H1 (cell line): ENCODE results near the gene RCAN2. TPM values are rescaled to one million over a fixed set of nuclear protein-coding genes. Genes with fewer than 3 reads are reported as not detected.

ENCODE experiments used
- CHD2 ChIP-seq: IDR thresholded peaks from 2 replicates; pipeline ENCODE4 v1.6.1; 2012; ENCODE audit warnings: low read length, improper control_type of control experiment
- HDAC6 ChIP-seq: IDR thresholded peaks from one replicate; pipeline ENCODE4 v1.7.1; 2012; ENCODE audit warnings: low read depth, mild to moderate bottlenecking, inconsistent platforms, low read length, moderate library complexity
- MAFK ChIP-seq: IDR thresholded peaks from 2 replicates; pipeline ENCODE4 v1.6.1; 2012; ENCODE audit warnings: low read depth, mild to moderate bottlenecking, improper control_type of control experiment, low read length
- polyA plus RNA-seq, 7 experiments: library from polyadenylated mRNA; depleted of rRNA in 3 of 7; stranded (reverse) in 5 of 7; unstranded in 2 of 7; fragments of >200 nt in 5 of 7; fragments of 200-250 nt in 2 of 7; gene quantifications; 1 replicate in 5 of 7; 2 replicates in 1 of 7; 4 replicates in 1 of 7; pipeline versions ENCODE4 v1.2.1 to v1.2.3, GENCODE V29; 2011 to 2013; ENCODE audit warnings: missing spikeins in 2 of 7, mixed read lengths in 2 of 7
- total RNA-seq: library from RNA; stranded (reverse); fragmentation: NEBNext Ultra II Directional; extraction: Animal tissue kit (Norgen Biotek cat#: 25700); gene quantifications from 2 replicates; pipeline ENCODE4 v1.2.1, GENCODE V29; 2021
- TF ChIP-seq, protein P1 (sequence below): IDR thresholded peaks from 2 replicates; pipeline ENCODE4 v1.6.1; 2011; ENCODE audit warnings: low read length, improper control_type of control experiment

RCAN2 gene
- total and polyA plus RNA-seq, 2 of the 8 experiments (the other 6 are each of a cell fraction or from before 2014, with no cell fraction given), result 5.0 to 8.5 TPM

- TF ChIP-seq, protein P1, sequence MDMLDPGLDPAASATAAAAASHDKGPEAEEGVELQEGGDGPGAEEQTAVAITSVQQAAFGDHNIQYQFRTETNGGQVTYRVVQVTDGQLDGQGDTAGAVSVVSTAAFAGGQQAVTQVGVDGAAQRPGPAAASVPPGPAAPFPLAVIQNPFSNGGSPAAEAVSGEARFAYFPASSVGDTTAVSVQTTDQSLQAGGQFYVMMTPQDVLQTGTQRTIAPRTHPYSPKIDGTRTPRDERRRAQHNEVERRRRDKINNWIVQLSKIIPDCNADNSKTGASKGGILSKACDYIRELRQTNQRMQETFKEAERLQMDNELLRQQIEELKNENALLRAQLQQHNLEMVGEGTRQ, result no peak
- TF ChIP-seq CHD2, result no peak
- no peak for TF ChIP-seq MAFK
- no peak for TF ChIP-seq HDAC6
Measured at GRCh38 chr6:46410334-46410953, 80.8 kb downstream of the RCAN2 start (continued).
